Ovary (tissue), 3 donors: ENCODE measurements around the gene APBA2.

Source experiments
- CTCF ChIP-seq, 3 donors: fragments of 450-650 bp in 2 of 3; fragments of 200-600 bp in 1 of 3; IDR thresholded peaks; one replicate each; pipeline versions ENCODE4 v1.5.1 to v1.8.0; 2016 to 2022; ENCODE audit warnings: antibody characterized with exemption in 3 of 3, mild to moderate bottlenecking in 1 of 3
- POLR2A ChIP-seq: fragments of 450-650 bp; IDR thresholded peaks from one replicate; pipeline ENCODE4 v1.6.1; 2017; ENCODE audit warnings: antibody characterized with exemption, mild to moderate bottlenecking, moderate library complexity
- donor health status: DM: no; HTN: no; CAD: no.

GRCh38 chr15:29065571-29065970 lies 179.8 kb downstream of the APBA2 start:
- TF ChIP-seq POLR2A, result no peak
- no peak for TF ChIP-seq CTCF (IDR thresholded peaks at IDR 0.05)
